ENCODE measurements around the gene DBT.

DBT gene

GRCh38 chr1:100232156-100232555, 17.5 kb downstream of the DBT start:
- TF ChIP-seq EZH2 (IDR thresholded peaks at IDR 0.05; ENCODE audit: borderline replicate concordance, low read depth, low read length, severe bottlenecking) (no peak), CTCF (IDR thresholded peaks at IDR 0.05; ENCODE audit: borderline replicate concordance, extremely low read depth, low read length, poor library complexity, severe bottlenecking) (no peak)
- H3K4me2 ChIP-seq (ENCODE audit: insufficient read depth, low read length) = no peak overlapping the region
- H3K4me3 ChIP-seq (ENCODE audit: low read depth in 1 of 2, low read length in 2 of 2) = no peak overlapping the region
- no peak overlapping the region for H3K27ac ChIP-seq (ENCODE audit: low read length)
- DNase-seq = no peak
- H3K9me3 ChIP-seq (ENCODE audit: insufficient read depth, low read length, severe bottlenecking) = no peaks in the 10 kb centered on the region
- no peaks in the 10 kb centered on the region for H4K20me1 ChIP-seq (ENCODE audit: insufficient read depth, low read length)
- no peaks in the 10 kb centered on the region for H3K27me3 ChIP-seq (ENCODE audit: insufficient read depth, low read length, poor library complexity)
- ATAC-seq (ENCODE audit: insufficient read depth, low read depth) = no peak
- H2AFZ ChIP-seq (ENCODE audit: low read depth, low read length) = no peak overlapping the region
- H3K9ac ChIP-seq (ENCODE audit: low read depth, low read length) = no peak overlapping the region
- no peaks in the 10 kb centered on the region for H3K4me1 ChIP-seq (ENCODE audit: insufficient read depth, low read length)
- no peaks in the 10 kb centered on the region for H3K79me2 ChIP-seq (ENCODE audit: insufficient read depth, low read length)
- peaks cover 44% of the 10 kb centered on the region for H3K36me3 ChIP-seq (ENCODE audit: insufficient read depth, low read length)

GRCh38 chr1:100231721-100232120, 17.9 kb downstream of the DBT start:
- ATAC-seq (ENCODE audit: insufficient read depth, low read depth) = no peak
- H3K4me1 ChIP-seq (ENCODE audit: insufficient read depth, low read length) = no peaks in the 10 kb centered on the region
- H3K4me3 ChIP-seq (ENCODE audit: low read depth in 1 of 2, low read length in 2 of 2) = no peak overlapping the region
- no peaks in the 10 kb centered on the region for H3K27me3 ChIP-seq (ENCODE audit: insufficient read depth, low read length, poor library complexity)
- H4K20me1 ChIP-seq (ENCODE audit: insufficient read depth, low read length) = no peaks in the 10 kb centered on the region
- no peaks in the 10 kb centered on the region for H3K79me2 ChIP-seq (ENCODE audit: insufficient read depth, low read length)
- no peak for TF ChIP-seq CTCF (IDR thresholded peaks at IDR 0.05; ENCODE audit: borderline replicate concordance, extremely low read depth, low read length, poor library complexity, severe bottlenecking)
- no peak for TF ChIP-seq EZH2 (IDR thresholded peaks at IDR 0.05; ENCODE audit: borderline replicate concordance, low read depth, low read length, severe bottlenecking)
- DNase-seq = no peak
- peaks cover 39% of the 10 kb centered on the region for H3K36me3 ChIP-seq (ENCODE audit: insufficient read depth, low read length)
- no peak overlapping the region for H3K27ac ChIP-seq (ENCODE audit: low read length)
- no peak overlapping the region for H3K4me2 ChIP-seq (ENCODE audit: insufficient read depth, low read length)
- H3K9ac ChIP-seq (ENCODE audit: low read depth, low read length) = no peak overlapping the region
- H2AFZ ChIP-seq (ENCODE audit: low read depth, low read length) = no peak overlapping the region
- no peaks in the 10 kb centered on the region for H3K9me3 ChIP-seq (ENCODE audit: insufficient read depth, low read length, severe bottlenecking)

- no peak for ATAC-seq (ENCODE audit: insufficient read depth, low read depth)
- no peak overlapping the region for H3K27ac ChIP-seq (ENCODE audit: low read length)
- TF ChIP-seq EZH2 (IDR thresholded peaks at IDR 0.05; ENCODE audit: borderline replicate concordance, low read depth, low read length, severe bottlenecking) (no peak), CTCF (IDR thresholded peaks at IDR 0.05; ENCODE audit: borderline replicate concordance, extremely low read depth, low read length, poor library complexity, severe bottlenecking) (no peak)
These were observed 18.9 kb downstream of the DBT start for GRCh38 chr1:100230765-100231164.

More at GRCh38 chr1:100230765-100231164, 18.9 kb downstream of the DBT start:
- H3K9me3 ChIP-seq (ENCODE audit: insufficient read depth, low read length, severe bottlenecking) = no peaks in the 10 kb centered on the region
- no peak overlapping the region for H3K9ac ChIP-seq (ENCODE audit: low read depth, low read length)
- no peaks in the 10 kb centered on the region for H3K79me2 ChIP-seq (ENCODE audit: insufficient read depth, low read length)
- DNase-seq = no peak
- no peak overlapping the region for H2AFZ ChIP-seq (ENCODE audit: low read depth, low read length)
- no peaks in the 10 kb centered on the region for H3K4me1 ChIP-seq (ENCODE audit: insufficient read depth, low read length)
- no peaks in the 10 kb centered on the region for H3K27me3 ChIP-seq (ENCODE audit: insufficient read depth, low read length, poor library complexity)
- H3K36me3 ChIP-seq (ENCODE audit: insufficient read depth, low read length) = peaks cover 38% of the 10 kb centered on the region
- no peaks in the 10 kb centered on the region for H4K20me1 ChIP-seq (ENCODE audit: insufficient read depth, low read length)
- no peak overlapping the region for H3K4me2 ChIP-seq (ENCODE audit: insufficient read depth, low read length)
- H3K4me3 ChIP-seq (ENCODE audit: low read depth in 1 of 2, low read length in 2 of 2) = no peak overlapping the region
